ENCODE results near the gene SKIC2. TPM values are rescaled to one million over a fixed set of nuclear protein-coding genes. Genes with fewer than 3 reads are reported as not detected.

SKIC2 gene
- total and polyA plus RNA-seq, 2 of the 8 experiments (the other 6 are each of a cell fraction or from before 2014, with no cell fraction given): 42.1 to 59.7 TPM

- TF ChIP-seq CHD7 (IDR thresholded peaks at IDR 0.05; ENCODE audit: insufficient replicate concordance, low read length) (no peak), EGR1 (IDR thresholded peaks at IDR 0.05; ENCODE audit: borderline replicate concordance, low read depth, low read length) (no peak), SP2 (IDR thresholded peaks at IDR 0.05; ENCODE audit: low read length) (no peak), CTBP2 (IDR thresholded peaks at IDR 0.05; ENCODE audit: borderline replicate concordance, insufficient read depth, insufficient read length, low read length) (no peak), ASH2L (IDR thresholded peaks at IDR 0.05; ENCODE audit: low read length) (no peak), TAF7 (optimal IDR thresholded peaks at IDR 0.05; ENCODE audit: borderline replicate concordance, low read depth, low read length) (no peak), SUZ12 (IDR thresholded peaks at IDR 0.05; ENCODE audit: low read length) (no peak), RAD21 (IDR thresholded peaks at IDR 0.05 in 1 of 2, conservative IDR thresholded peaks at IDR 0.05 in 1 of 2; ENCODE audit: low read depth in 2 of 2, low read length in 2 of 2) (no peak), RBBP5 (IDR thresholded peaks at IDR 0.05; ENCODE audit: borderline replicate concordance, low read depth, low read length) (no peak), SAP30 (IDR thresholded peaks at IDR 0.05; ENCODE audit: insufficient read depth, insufficient replicate concordance, low read length) (no peak), BRCA1 (IDR thresholded peaks at IDR 0.05; ENCODE audit: low read depth, low read length) (no peak)
Measured at GRCh38 chr6:31933537-31933936, 25.4 kb upstream of the SKIC2 start (continued).
